ENCODE results near the gene KRT78. TPM values are rescaled to one million over a fixed set of nuclear protein-coding genes. Genes with fewer than 3 reads are reported as not detected.
A peak's percentile ranks its signal among the peaks of the same experiment; 100 is the strongest.
"Not testable (repeated sequence)": the region's sequence is repeated elsewhere in the genome, so short reads cannot be mapped to it uniquely, and the experiment has no call there.

KRT78 gene
- total RNA-seq, 6 experiments from 2014 or later: not detected

- no peak for TF ChIP-seq POLR2A (IDR thresholded peaks at IDR 0.05)
- no peak for TF ChIP-seq CTCF (IDR thresholded peaks at IDR 0.05)
- no peak overlapping the region for H3K4me3 ChIP-seq
- H3K27ac ChIP-seq: no peak overlapping the region
- H3K27me3 ChIP-seq: no peaks in the 10 kb centered on the region
- no peaks in the 10 kb centered on the region for H3K4me1 ChIP-seq
- ATAC-seq: peak in 1 of 4 donors; percentile 21
- H3K9me3 ChIP-seq: no peaks in the 10 kb centered on the region
- intact Hi-C loops (cut with DNase I): no loop called here
- DNase-seq: no peak
- WGBS (ENCODE audit: insufficient coverage, low coverage, low lambda C conversion rate, missing lambda C conversion rate): 82% methylated on average over 3 of the region's 6 CpGs
- H3K36me3 ChIP-seq: no peaks in the 10 kb centered on the region
Measured at GRCh38 chr12:52860102-52860823, 11.5 kb upstream of the KRT78 start.

- no peak overlapping the region for H3K4me3 ChIP-seq
- 88% methylated on average over 2 of the region's 3 CpGs for WGBS (ENCODE audit: insufficient coverage, low coverage, low lambda C conversion rate, missing lambda C conversion rate)
- no peaks in the 10 kb centered on the region for H3K36me3 ChIP-seq
- TF ChIP-seq POLR2A (IDR thresholded peaks at IDR 0.05): no peak
- no peak for TF ChIP-seq CTCF (IDR thresholded peaks at IDR 0.05)
- ATAC-seq: no peak
- no peak for DNase-seq
- intact Hi-C loops (cut with DNase I): no loop called here
- H3K9me3 ChIP-seq: no peaks in the 10 kb centered on the region
- H3K4me1 ChIP-seq: no peaks in the 10 kb centered on the region
- no peaks in the 10 kb centered on the region for H3K27me3 ChIP-seq
- no peak overlapping the region for H3K27ac ChIP-seq
Measured at GRCh38 chr12:52857500-52857899, 8.7 kb upstream of the KRT78 start.

- WGBS (ENCODE audit: insufficient coverage, low coverage, low lambda C conversion rate, missing lambda C conversion rate): 68% methylated on average over 3 of the region's 3 CpGs
- Histone ChIP-seq H3K36me3 (no peaks in the 10 kb centered on the region), H3K27me3 (no peaks in the 10 kb centered on the region), H3K4me1 (no peaks in the 10 kb centered on the region), H3K27ac (no peak overlapping the region), H3K9me3 (no peaks in the 10 kb centered on the region), H3K4me3 (no peak overlapping the region)
- no peak for ATAC-seq
- no peak for DNase-seq
- intact Hi-C loops (cut with DNase I): no loop called here
- no peak for TF ChIP-seq CTCF (IDR thresholded peaks at IDR 0.05)
- no peak for TF ChIP-seq POLR2A (IDR thresholded peaks at IDR 0.05)
Measured at GRCh38 chr12:52856787-52857186, 8.0 kb upstream of the KRT78 start.

GRCh38 chr12:52856077-52856476 lies 7.3 kb upstream of the KRT78 start:
- H3K4me1 ChIP-seq; H3K27ac ChIP-seq; H3K36me3 ChIP-seq; ATAC-seq; H3K9me3 ChIP-seq; H3K27me3 ChIP-seq; H3K4me3 ChIP-seq; intact Hi-C loops (cut with DNase I); DNase-seq: not testable (repeated sequence)
- WGBS (ENCODE audit: insufficient coverage, low coverage, low lambda C conversion rate, missing lambda C conversion rate): 94% methylated on average over 2 of the region's 2 CpGs

- H3K4me3 ChIP-seq: no peak overlapping the region
- H3K9me3 ChIP-seq: no peaks in the 10 kb centered on the region
- H3K36me3 ChIP-seq: no peaks in the 10 kb centered on the region
- H3K4me1 ChIP-seq: no peaks in the 10 kb centered on the region
- TF ChIP-seq POLR2A (IDR thresholded peaks at IDR 0.05) (no peak), CTCF (IDR thresholded peaks at IDR 0.05) (no peak)
- no peak overlapping the region for H3K27ac ChIP-seq
- no peak for ATAC-seq
- intact Hi-C loops (cut with DNase I): no loop called here
- DNase-seq: no peak
- no peaks in the 10 kb centered on the region for H3K27me3 ChIP-seq
Measured at GRCh38 chr12:52851787-52852186, 3.0 kb upstream of the KRT78 start.
